Astrocyte (in vitro differentiated cells and primary cell): ENCODE data around the gene ELK1.

Experiments used
- CTCF ChIP-seq: IDR thresholded peaks from 2 replicates; pipeline ENCODE4 v1.5.1; 2011; ENCODE audit warnings: low read depth, mild to moderate bottlenecking, inconsistent platforms, low read length, moderate library complexity; ENCODE audit not compliant: insufficient read depth
- EZH2 ChIP-seq: IDR thresholded peaks from 2 replicates; pipeline ENCODE4 v1.6.1; 2012; ENCODE audit warnings: mild to moderate bottlenecking, low read length, inconsistent platforms; ENCODE audit not compliant: insufficient read depth

GRCh38 chrX:47658301-47658683 is 7.9 kb upstream of the ELK1 start:
- no peak for TF ChIP-seq CTCF
- TF ChIP-seq EZH2, result no peak
